NOMO-1 (cell line): ENCODE data around the gene ZNF79.

ENCODE experiments used
- DNase-seq, 2 experiments: peaks; one replicate each; lab custom pipeline; 2025; ENCODE audit not compliant: unreplicated experiment in 2 of 2; lab: John Stamatoyannopoulos, UW

Gene ZNF79

DNA sequence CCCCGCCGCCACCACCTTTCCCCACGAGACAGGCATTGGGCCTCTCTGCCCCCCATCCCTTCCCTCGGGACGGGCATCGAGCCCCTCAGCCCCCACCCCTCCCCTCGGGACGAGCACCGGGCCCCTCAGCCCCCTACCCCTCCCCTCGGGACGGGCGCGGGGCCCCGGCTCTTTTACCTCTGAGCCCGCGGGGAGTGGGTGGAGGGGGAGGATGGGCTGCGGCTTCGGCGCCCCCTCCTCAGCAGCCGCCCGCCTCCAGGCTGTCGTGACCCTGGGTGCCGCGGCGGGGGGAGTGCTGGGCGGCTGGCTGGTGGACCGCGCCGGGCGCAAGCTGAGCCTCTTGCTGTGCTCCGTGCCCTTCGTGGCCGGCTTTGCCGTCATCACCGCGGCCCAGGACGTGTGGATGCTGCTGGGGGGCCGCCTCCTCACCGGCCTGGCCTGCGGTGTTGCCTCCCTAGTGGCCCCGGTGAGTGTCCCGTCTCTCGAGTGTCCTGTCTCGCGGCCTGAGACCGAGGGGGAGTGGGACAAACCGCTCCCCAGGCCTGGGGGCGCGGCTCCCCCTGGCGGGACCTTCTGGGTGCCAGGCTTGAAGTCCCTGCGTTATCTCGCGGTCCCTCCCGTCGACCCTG lies 26.4 kb upstream of the ZNF79 start:
- DNase-seq, result no peak

DNA sequence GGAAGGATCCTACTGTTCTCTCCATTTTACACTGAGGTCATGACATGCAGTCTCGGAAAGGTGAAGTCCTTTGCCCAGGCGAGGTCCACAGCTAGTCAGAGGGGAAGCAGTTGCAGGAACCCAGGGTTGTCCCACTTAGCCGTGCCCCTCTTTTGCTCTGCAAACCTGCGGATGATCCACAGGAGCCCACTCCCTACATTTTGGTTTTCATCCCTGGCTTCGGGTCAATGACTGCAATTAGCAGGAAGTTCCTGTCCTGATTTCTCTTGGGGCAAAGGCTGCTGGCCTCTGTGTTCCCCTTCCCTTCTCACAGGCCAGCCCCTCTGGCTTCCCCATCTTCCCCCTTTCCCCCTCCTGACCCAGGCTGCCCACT lies 25.9 kb upstream of the ZNF79 start:
- no peak for DNase-seq

DNA sequence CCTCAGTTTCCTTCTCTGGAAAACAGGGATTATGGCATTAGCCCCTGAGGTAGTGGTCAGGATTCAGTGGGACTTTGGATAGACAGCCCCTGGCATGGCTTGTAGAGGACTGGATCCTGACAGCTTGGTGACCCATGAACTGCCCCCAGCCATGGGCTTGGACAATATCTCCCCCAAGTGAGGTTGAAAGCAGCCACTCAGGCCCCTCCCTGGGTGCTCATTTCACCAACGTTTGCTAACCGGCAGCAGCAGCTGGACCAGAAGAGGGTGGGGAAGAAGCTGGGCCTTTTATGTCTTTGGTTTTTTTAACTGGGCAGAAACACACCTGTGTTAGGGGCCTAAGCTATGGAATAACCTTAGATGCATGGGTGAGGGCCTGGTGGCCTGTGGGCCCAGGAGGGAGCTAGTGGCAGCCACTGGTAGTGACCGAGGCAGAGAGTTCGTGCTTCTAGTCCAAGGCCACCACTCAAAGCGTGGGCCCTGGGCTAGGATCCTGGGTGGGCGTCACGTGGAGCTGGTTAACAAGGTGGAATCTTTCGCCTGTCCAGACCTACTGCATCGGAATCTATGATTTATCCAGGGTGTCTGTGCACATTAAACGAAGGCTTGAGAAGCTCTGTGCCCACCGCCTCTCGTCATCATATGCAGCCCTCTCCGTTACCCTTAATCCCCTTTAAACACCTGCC lies 25.3 kb upstream of the ZNF79 start:
- no peak for DNase-seq

DNA sequence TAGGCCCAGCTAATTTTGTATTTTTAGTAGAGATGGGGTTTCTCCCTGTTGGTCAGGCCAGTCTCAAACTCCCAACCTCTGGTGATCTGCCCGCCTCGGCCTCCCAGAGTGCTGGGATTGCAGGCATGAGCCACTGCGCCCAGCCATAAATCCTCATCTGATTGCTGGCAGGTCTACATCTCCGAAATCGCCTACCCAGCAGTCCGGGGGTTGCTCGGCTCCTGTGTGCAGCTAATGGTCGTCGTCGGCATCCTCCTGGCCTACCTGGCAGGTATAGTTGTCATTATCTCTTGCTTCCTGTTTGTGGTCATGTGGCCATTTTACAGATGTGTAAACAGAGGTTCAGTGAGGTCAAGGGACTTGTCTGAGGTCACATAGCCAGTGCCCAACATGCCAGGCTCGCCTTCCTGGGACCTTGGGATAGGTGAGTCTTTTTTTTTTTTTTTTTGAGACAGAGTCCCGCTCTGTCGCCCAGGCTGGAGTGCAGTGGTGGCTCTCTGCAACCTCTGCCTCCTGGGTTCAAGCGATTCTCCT lies 24.4 kb upstream of the ZNF79 start:
- no peak for DNase-seq

DNA sequence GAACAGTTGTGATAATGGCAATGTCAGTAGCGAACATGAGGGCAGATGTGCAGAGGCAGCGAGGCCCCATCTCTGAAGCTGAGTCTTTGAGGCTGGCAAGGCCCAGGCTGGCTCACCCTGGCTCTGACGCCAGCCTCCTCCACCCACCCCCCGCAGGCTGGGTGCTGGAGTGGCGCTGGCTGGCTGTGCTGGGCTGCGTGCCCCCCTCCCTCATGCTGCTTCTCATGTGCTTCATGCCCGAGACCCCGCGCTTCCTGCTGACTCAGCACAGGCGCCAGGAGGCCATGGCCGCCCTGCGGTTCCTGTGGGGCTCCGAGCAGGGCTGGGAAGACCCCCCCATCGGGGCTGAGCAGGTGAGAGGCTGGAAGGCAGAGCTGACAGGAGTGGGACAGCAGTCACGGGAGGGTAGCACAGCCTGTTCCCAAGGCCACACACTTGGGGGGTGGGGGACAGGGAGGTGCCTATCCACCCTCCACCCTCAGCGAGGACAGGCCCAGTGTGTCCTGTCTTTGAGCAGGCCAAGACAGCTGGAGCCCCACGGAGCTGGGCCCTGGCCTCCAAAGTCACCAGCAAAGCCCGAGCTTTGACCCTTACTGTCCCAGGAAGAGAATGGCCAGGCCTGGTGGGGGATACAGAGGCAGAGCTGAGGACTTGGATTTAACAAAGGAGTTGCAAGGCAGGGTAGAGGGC lies 21.6 kb upstream of the ZNF79 start:
- no peak for DNase-seq

DNA sequence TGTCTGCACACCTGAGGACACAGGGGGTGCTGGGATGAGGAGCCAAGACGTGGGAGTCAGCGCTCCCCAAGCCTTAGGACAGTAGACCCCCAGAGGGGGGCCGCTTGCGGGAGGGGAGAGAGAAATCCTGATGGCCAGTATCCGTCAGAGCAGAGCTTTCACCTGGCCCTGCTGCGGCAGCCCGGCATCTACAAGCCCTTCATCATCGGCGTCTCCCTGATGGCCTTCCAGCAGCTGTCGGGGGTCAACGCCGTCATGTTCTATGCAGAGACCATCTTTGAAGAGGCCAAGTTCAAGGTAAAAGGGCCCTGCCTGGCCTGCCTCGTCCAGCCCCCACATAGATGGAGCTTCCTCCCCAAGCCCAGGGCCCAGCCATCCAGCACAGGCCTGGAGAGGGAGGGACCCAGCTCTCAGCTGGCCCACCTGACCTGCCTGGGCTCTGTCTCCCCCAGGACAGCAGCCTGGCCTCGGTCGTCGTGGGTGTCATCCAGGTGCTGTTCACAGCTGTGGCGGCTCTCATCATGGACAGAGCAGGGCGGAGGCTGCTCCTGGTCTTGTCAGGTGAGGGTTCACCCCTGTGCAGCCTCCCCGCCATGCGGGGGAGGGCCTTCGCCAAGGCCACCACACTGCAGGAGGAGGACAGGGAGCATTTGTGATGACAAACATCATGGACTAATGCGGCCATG lies 20.5 kb upstream of the ZNF79 start:
- DNase-seq, result no peak

DNA sequence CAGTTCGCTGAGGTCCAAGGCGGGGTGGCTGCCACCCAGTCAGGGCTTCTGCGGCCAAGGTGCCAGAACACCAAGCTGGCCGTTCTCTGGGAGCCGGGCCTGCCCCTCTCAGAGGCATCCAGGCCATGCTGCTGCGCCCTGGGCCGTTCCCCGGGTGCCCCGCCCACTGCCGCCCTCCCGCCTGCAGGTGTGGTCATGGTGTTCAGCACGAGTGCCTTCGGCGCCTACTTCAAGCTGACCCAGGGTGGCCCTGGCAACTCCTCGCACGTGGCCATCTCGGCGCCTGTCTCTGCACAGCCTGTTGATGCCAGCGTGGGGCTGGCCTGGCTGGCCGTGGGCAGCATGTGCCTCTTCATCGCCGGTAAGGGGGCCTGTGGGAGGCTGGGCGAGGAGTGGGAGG lies 19.6 kb upstream of the ZNF79 start:
- no peak for DNase-seq

DNA sequence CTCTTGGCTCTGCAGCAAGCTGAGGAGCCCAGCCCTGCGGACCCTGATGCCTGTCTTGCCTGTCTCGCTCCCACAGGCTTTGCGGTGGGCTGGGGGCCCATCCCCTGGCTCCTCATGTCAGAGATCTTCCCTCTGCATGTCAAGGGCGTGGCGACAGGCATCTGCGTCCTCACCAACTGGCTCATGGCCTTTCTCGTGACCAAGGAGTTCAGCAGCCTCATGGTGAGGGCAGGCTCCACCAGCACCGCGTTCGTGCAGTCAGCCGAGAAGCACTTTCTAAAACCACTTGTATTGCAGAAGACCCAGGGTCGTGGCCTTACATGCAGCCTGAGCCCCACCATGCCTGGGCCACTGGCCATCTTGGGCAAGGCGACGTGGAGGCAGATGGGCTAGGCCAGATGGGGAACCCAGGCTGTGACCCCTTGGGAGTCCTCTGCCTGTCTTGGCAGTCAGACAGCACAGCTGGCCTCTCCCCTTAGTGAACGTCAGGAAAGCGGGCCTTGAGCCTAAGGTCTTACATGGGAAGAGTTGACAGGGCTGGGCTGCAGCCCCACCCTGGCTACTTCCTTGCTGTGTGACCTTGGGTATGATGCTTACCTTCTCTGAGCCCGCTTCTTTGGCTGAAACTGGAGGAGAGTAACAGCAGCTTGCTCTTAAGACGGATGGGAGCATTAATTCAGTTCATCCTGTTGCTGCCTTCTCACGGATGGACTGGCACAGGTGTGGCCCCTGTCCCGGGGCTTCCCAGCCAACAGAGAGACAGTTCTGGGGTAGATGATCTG lies 18.6 kb upstream of the ZNF79 start:
- no peak for DNase-seq

DNA sequence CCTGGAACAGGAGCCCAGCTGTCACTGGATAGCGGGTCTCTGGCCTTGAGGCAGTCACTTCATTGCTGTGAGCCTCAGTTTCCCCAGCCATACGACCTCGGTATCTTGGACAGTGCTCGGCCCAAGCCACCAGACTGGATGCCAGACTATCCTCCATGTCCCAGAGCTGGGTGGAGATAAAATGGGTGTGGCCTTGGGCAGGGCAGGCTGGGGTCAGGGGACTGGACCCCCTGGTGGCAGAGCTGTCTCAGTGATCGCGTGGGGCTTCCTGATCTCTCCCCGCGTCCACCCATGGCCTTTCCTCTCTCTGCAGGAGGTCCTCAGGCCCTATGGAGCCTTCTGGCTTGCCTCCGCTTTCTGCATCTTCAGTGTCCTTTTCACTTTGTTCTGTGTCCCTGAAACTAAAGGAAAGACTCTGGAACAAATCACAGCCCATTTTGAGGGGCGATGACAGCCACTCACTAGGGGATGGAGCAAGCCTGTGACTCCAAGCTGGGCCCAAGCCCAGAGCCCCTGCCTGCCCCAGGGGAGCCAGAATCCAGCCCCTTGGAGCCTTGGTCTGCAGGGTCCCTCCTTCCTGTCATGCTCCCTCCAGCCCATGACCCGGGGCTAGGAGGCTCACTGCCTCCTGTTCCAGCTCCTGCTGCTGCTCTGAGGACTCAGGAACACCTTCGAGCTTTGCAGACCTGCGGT lies 17.2 kb upstream of the ZNF79 start:
- DNase-seq, result no peak

DNA sequence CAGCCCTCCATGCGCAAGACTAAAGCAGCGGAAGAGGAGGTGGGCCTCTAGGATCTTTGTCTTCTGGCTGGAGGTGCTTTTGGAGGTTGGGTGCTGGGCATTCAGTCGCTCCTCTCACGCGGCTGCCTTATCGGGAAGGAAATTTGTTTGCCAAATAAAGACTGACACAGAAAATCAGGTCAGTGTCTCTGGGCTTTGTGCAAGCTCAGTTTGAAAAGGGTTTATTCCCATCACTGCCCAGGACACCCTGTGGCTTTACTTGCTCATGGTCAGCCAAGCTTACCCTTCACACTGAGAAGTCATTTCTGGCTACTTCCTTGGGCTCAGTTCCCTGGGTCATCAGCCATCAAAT lies 16.7 kb upstream of the ZNF79 start:
- no peak for DNase-seq

DNA sequence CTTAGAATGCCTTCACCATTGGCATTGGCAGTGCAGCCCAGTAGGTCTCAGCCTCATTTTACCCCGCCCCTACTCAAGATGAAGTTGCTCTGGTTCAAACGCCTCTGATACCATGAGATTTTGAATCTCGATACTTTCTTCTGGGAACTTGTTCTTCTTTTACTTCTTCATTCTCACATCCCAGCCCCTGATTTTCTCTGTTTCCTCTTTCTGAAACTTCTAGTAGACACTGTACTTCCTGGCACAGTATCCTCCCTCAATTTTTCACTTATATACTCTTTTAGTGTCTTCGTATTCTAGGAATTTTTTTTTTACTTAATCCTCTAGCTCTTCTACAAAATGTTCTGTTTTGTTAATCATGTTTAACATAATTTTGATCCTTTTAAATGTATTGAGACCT lies 13.1 kb upstream of the ZNF79 start:
- peak in 1 of 2 experiments; percentile 75 for DNase-seq

DNA sequence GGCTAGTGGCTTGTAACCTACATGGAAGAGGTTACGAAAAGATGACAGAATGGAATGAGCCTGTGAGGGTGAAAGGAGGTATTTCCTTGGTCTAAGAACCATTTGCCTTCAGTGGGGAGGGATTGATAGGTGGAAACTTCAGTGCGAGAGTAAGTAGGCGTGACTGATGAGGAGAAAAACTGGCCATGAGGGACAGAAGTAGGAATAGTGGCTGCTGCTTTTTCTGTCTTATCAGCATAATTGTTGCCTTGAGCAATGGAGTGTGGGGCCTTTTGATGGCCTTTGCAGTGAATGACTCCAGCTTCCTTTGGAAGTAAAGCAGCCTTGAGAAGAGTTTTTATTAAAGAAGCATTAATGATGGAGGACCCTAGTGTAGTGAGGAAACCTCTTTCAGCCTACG lies 9.0 kb upstream of the ZNF79 start:
- DNase-seq, result no peak

DNA sequence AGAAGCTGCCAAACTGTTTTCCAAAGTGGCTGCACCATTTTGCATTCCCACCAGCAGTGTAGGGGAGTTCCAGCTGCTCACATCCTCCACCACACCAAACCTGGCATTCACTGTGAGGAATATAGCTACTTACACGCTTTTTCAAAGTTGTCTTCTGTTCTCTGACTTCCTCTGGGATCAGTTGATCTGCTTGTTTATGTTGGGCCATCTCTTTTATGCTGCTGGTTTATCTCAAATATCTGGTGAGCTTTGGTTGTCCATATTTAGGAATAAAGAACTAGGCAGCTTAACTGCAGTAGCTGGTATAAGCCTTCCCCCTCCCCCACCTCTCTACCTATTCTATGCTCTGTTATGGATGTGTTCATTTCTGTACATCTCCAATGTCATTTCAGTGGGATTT lies 8.5 kb upstream of the ZNF79 start:
- no peak for DNase-seq

DNA sequence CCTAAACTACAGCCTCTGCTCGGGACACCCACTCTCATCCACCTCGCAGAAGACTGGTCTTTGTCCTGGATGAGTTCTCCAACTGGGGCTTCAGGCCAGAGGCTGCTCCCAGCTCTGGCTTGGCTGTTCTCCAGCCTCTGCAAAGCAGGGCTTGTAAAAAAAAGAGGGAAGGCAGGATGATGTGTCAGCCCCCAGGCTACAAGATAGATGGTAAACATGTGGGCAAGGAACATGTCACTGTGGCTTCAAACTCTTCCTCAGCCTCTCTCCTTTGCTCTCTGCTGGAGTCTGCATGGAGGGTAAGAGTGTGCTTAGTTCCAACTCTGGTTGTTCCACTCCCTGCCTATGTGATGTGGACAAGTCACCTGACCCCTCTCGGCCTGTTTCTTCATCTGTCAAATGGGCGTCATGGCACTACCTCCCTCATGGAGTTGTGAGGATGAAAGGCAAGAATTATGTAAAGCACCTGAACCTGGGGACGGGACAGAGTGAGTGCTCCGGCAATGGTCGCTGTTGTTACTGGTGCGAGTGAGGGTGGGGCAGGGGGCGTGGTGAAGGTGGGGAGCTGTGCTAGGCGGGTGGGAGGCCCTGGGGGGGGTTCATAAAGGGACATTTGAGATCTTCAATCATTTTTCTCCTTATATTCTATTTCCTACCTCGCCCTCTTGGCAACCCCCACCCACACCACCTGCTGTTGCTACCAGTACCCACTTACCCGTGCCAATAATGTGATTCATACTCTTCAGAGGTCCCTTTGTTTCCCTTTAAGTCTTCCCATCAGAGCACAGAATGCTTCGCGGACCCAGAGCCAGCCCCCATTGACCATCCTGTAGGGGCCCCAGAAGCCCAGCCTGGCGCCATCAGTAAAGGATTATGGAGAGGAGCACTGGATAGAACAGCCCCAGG lies 6.8 kb upstream of the ZNF79 start:
- no peak for DNase-seq

DNA sequence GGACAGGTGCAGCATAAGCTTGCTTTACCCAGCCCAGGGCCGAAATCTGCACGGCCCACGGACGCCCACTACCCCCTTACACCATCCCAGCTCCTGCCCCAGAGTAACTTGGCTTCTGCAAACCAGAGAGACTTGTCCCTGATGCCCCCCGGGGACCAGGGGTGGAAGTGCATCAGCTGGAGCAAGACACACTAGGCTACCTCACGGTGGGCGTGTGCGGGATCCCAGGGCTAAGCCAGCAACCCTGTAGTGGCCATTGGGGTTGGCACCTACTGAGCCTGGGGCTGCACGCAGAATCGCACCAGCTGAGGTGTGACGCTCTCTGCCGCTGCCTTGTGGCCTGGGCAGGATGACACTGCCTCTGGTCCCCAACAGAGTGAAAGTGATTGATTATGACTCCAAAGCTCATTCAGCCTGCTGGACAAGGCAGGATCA lies 6.1 kb upstream of the ZNF79 start:
- no peak for DNase-seq

DNA sequence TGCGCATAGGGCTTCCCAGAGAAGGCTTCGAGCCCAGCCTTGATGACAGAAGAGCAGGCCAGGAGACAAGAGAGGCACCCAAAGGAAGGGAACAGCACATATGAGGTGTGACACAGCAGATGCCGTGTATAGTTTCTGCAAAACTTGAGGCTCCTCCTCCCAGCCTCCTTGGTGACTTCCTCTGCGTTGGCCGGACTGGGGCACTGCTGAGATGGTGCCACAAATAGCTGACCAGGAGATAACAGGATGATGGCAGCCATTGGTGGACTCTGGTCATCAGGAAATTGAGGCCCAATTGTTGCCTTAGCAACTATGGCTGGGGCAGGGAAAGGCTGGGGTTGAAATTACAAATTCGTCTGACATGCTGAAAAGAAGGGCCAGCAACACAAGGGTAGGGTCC lies 4.8 kb upstream of the ZNF79 start:
- DNase-seq, result no peak

DNA sequence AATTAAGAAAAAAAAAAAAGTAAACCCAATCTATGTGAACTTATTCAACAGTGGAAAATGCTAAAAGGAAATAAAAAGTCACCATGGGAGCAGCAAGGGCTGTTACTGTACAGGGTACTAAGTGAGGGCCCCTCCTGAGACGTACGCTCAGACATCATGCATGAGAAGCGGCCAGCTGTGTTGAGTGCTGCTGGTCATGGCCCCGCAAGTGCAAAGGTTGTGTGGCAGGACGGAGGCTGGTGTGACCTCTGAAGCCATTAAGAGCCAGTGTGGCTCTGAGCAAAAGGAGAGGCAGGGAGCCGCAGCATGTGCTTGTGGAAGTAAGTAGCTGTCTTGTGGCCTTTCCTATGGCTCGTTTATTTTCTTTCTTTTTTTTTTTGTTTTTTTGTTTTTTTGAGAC lies 3.1 kb upstream of the ZNF79 start:
- no peak for DNase-seq

DNA sequence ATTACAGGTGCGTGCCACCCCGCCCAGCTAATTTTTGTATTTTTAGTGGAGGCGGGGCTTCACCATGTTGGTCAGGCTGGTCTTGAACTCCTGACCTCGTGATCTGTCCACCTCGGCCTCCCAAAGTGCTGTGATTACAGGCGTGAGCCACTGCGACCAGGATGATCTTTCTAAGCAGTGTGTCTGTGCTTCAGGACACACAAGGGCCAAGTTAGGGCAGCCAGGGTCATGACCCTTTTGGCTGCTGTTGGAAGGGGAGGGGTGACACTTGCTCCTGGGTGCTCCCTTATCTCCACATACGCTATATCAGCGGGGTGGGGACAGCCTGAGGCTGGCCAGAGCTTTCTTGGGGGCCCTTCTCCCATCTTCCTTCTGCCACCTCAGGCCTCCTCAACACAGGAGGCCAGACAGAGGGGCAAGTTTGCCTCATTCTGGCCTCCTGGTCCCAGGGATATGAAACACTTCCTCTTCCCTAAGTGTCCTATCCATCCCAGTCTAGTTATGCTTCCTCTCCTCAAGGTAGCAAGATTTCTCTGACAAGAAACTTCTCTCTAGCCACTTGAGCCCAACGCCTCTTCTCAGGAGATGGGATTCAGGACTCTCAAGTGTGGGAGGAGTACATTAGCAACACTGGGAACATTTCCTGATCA lies 1.9 kb upstream of the ZNF79 start:
- no peak for DNase-seq

DNA sequence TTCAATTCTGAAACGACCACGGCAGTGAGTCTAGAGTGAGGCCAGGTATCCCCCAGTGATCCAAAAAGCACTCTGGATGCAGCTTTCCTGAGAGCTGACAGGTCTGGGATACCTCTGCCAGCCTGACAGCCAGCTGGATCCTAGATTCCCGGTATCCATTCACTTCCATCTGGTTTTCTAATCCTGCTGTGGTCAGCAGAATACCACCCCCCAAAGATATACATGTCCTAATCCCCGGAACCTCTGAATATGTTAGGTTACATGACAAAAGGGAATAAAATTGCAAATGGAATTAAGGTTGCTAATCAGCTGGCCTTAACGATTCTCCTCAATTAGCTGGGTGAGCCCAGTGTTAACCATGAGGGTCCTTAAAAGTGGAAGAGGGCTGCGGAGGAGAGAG lies 1.4 kb upstream of the ZNF79 start:
- DNase-seq, result no peak
